OCI-LY1 (cell line): ENCODE measurements around the gene EFR3B.

Source experiments
- H2AFZ ChIP-seq: fragments of 200-600 bp; sonication (generic), shearing (Covaris generic); 2 replicates; pipeline ENCODE4 v1.6.0; 2014; ENCODE audit warnings: antibody characterized with exemption, mild to moderate bottlenecking, low read length
- H3F3A ChIP-seq: fragments of 200-600 bp; sonication (generic), shearing (Covaris generic); 2 replicates; pipeline ENCODE4 v1.6.0; 2014; ENCODE audit warnings: mild to moderate bottlenecking, antibody characterized with exemption, low read length, moderate library complexity; ENCODE audit not compliant: insufficient read depth
- H3K27ac ChIP-seq: fragments of 200-600 bp; sonication (generic); 2 replicates; pipeline ENCODE4 v1.5.1; 2014; ENCODE audit warnings: low read length, mixed run types, mild to moderate bottlenecking, low read depth; ENCODE audit not compliant: poor library complexity, severe bottlenecking
- H3K27me3 ChIP-seq: fragments of 200-600 bp; sonication (generic); 2 replicates; pipeline ENCODE4 v1.6.0; 2014; ENCODE audit warnings: antibody characterized with exemption, mild to moderate bottlenecking, low read length, moderate library complexity; ENCODE audit not compliant: insufficient read depth
- H3K36me3 ChIP-seq: fragments of 200-600 bp; sonication (generic); 2 replicates; pipeline ENCODE4 v1.6.1; 2014; ENCODE audit warnings: mild to moderate bottlenecking, antibody characterized with exemption, low read length, moderate library complexity, mixed read lengths; ENCODE audit not compliant: insufficient read depth
- H3K4me1 ChIP-seq: fragments of 200-600 bp; sonication (generic); 2 replicates; pipeline ENCODE4 v1.5.1; 2014; ENCODE audit warnings: mild to moderate bottlenecking, low read length, moderate library complexity; ENCODE audit not compliant: insufficient read depth, severe bottlenecking
- H3K4me2 ChIP-seq: fragments of 200-600 bp; sonication (generic), shearing (Covaris generic); 2 replicates; pipeline ENCODE4 v1.6.1; 2014; ENCODE audit warnings: low read length
- H3K4me3 ChIP-seq: fragments of 200-600 bp; sonication (generic); 2 replicates; pipeline ENCODE4 v1.5.1; 2014; ENCODE audit warnings: low read length, low read depth, mild to moderate bottlenecking, mixed read lengths; ENCODE audit not compliant: poor library complexity, severe bottlenecking
- H3K79me2 ChIP-seq: fragments of 200-600 bp; shearing (Covaris generic); 2 replicates; pipeline ENCODE4 v1.6.1; 2016; ENCODE audit warnings: mixed run types, low read length, mixed read lengths; ENCODE audit not compliant: insufficient read depth
- H3K9ac ChIP-seq: fragments of 200-600 bp; sonication (generic), shearing (Covaris generic); 2 replicates; pipeline ENCODE4 v1.6.1; 2014; ENCODE audit warnings: mild to moderate bottlenecking, low read length, mixed read lengths
- H3K9me2 ChIP-seq: fragments of 200-600 bp; sonication (generic), shearing (Covaris generic); 2 replicates; pipeline ENCODE4 v1.6.1; 2014; ENCODE audit warnings: low read depth, mild to moderate bottlenecking, low read length, mixed read lengths
- H3K9me3 ChIP-seq: fragments of 200-600 bp; shearing (Covaris generic); 2 replicates; pipeline ENCODE4 v1.6.1; 2014; ENCODE audit warnings: low read length, mixed read lengths
- H4K20me1 ChIP-seq: fragments of 200-600 bp; sonication (generic), shearing (Covaris generic); 2 replicates; pipeline ENCODE4 v1.6.0; 2016; ENCODE audit warnings: mild to moderate bottlenecking, low read length; ENCODE audit not compliant: insufficient read depth
- CTCF ChIP-seq: fragments of 200-600 bp; sonication (generic), shearing (Covaris generic); IDR thresholded peaks from 2 replicates; pipeline ENCODE4 v1.5.1; 2017; ENCODE audit warnings: mild to moderate bottlenecking, antibody characterized with exemption, low read length, moderate library complexity, mixed read lengths
- EZH2 ChIP-seq: fragments of 200-600 bp; sonication (generic), shearing (Covaris generic); IDR thresholded peaks from 2 replicates; pipeline ENCODE4 v1.8.0; 2017; ENCODE audit warnings: borderline replicate concordance, mixed run types, mild to moderate bottlenecking, antibody characterized with exemption, low read length, moderate library complexity, mixed read lengths

Gene EFR3B

GRCh38 chr2:25034081-25034480, 7.8 kb upstream of the EFR3B start:
- H3K9me3 ChIP-seq = no peaks in the 10 kb centered on the region
- no peaks in the 10 kb centered on the region for H3K9me2 ChIP-seq
- TF ChIP-seq CTCF = no peak
- no peaks in the 10 kb centered on the region for H4K20me1 ChIP-seq
- H3K4me3 ChIP-seq = no peak overlapping the region
- no peak overlapping the region for H2AFZ ChIP-seq
- H3K79me2 ChIP-seq = no peaks in the 10 kb centered on the region
- H3K27me3 ChIP-seq = peaks cover 3% of the 10 kb centered on the region; the same call in 1 of the 2 replicates
- H3K4me1 ChIP-seq = no peaks in the 10 kb centered on the region
- no peak overlapping the region for H3K27ac ChIP-seq
- no peaks in the 10 kb centered on the region for H3K36me3 ChIP-seq
- H3K9ac ChIP-seq = no peak overlapping the region
- no peaks in the 10 kb centered on the region for H3F3A ChIP-seq
- no peak overlapping the region for H3K4me2 ChIP-seq

- Histone ChIP-seq H2AFZ (no peak overlapping the region), H3K79me2 (no peaks in the 10 kb centered on the region), H3K4me1 (no peaks in the 10 kb centered on the region), H3K4me3 (no peak overlapping the region), H3K9me3 (no peaks in the 10 kb centered on the region), H3K9ac (no peak overlapping the region), H3K27me3 (peaks cover 3% of the 10 kb centered on the region; the same call in 1 of the 2 replicates), H3F3A (no peaks in the 10 kb centered on the region), H3K4me2 (no peak overlapping the region), H4K20me1 (no peaks in the 10 kb centered on the region), H3K27ac (no peak overlapping the region), H3K36me3 (no peaks in the 10 kb centered on the region), H3K9me2 (no peaks in the 10 kb centered on the region)
- no peak for TF ChIP-seq CTCF
- TF ChIP-seq EZH2 = no peak
Measured at GRCh38 chr2:25035537-25036220, 6.2 kb upstream of the EFR3B start.

- Histone ChIP-seq H3K9ac (no peak overlapping the region), H3K4me3 (no peak overlapping the region), H3F3A (no peaks in the 10 kb centered on the region), H3K9me3 (no peaks in the 10 kb centered on the region), H3K36me3 (no peaks in the 10 kb centered on the region), H3K4me2 (no peak overlapping the region), H3K27me3 (peaks cover 3% of the 10 kb centered on the region; the same call in 1 of the 2 replicates), H2AFZ (no peak overlapping the region), H4K20me1 (no peaks in the 10 kb centered on the region), H3K9me2 (no peaks in the 10 kb centered on the region), H3K27ac (no peak overlapping the region), H3K79me2 (no peaks in the 10 kb centered on the region), H3K4me1 (no peaks in the 10 kb centered on the region)
- TF ChIP-seq CTCF (no peak), EZH2 (no peak)
Measured at GRCh38 chr2:25036221-25036559, 5.7 kb upstream of the EFR3B start.
